Choroid plexus epithelial cell (primary cell): Measurements from ENCODE around the gene LIMK1.

Experiments used
- DNase-seq: peaks from one replicate; pipeline ENCODE4 v3.0.0-alpha.2; 2010; ENCODE audit warnings: low read depth
- H3K4me3 ChIP-seq: 2 replicates; pipeline ENCODE4 v1.5.1; 2011; ENCODE audit warnings: low read depth, mild to moderate bottlenecking, control low read depth, low read length, moderate library complexity
- TF ChIP-seq, protein P1 (sequence below): conservative IDR thresholded peaks from 2 replicates; pipeline ENCODE4 v1.5.1; 2011; ENCODE audit warnings: low read depth, mild to moderate bottlenecking, control low read depth, inconsistent platforms, low read length, moderate library complexity

Gene LIMK1

GRCh38 chr7:74069790-74070618 is 13.6 kb upstream of the LIMK1 start:
- H3K4me3 ChIP-seq: no peak overlapping the region
- TF ChIP-seq, protein P1, sequence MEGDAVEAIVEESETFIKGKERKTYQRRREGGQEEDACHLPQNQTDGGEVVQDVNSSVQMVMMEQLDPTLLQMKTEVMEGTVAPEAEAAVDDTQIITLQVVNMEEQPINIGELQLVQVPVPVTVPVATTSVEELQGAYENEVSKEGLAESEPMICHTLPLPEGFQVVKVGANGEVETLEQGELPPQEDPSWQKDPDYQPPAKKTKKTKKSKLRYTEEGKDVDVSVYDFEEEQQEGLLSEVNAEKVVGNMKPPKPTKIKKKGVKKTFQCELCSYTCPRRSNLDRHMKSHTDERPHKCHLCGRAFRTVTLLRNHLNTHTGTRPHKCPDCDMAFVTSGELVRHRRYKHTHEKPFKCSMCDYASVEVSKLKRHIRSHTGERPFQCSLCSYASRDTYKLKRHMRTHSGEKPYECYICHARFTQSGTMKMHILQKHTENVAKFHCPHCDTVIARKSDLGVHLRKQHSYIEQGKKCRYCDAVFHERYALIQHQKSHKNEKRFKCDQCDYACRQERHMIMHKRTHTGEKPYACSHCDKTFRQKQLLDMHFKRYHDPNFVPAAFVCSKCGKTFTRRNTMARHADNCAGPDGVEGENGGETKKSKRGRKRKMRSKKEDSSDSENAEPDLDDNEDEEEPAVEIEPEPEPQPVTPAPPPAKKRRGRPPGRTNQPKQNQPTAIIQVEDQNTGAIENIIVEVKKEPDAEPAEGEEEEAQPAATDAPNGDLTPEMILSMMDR: no peak
- no peak for DNase-seq

GRCh38 chr7:74070619-74070921 is 13.0 kb upstream of the LIMK1 start:
- TF ChIP-seq, protein P1: no peak
- DNase-seq: no peak
- no peak overlapping the region for H3K4me3 ChIP-seq

GRCh38 chr7:74071121-74071520 is 12.5 kb upstream of the LIMK1 start:
- TF ChIP-seq, protein P1: no peak
- DNase-seq: no peak
- H3K4me3 ChIP-seq: no peak overlapping the region

DNA sequence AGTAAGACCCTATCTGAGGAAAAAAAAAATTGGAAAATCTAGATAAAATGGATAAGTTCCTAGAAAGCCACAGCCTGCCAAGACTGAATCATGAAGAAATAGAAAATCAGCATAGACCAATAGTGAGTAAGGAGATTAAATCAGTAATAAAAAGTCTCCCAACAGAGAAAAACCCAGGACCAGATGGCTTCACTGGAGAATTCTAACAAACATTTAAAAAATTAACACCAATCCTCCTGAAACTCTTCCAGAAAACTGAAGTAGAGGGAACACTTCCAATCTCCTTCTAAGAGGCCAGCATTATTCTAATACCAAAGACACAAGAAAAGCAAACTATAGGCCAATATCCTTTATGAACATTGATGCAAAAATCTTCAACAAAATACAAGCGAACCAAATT is 8.8 kb upstream of the LIMK1 start:
- TF ChIP-seq, protein P1: no peak
- H3K4me3 ChIP-seq: no peak overlapping the region

DNA sequence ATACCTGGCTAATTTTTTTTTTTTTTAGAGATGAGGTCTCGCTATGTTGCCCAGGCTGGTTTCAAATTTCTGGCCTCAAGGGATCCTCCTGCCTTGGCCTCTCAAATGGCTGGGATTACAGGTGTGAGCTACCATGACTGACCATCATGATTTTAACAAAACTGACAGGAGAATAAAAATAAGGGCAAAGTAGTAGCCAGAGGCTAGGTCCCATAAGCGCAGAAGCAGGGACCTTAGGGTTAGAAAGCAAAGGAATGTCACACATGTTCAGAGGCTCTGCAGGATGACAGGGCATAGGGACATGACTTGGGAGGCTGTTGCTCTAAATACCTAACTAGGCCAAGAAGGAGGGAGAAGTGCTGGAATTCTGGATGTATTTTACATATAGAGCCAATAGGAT is 5.1 kb upstream of the LIMK1 start:
- no peak overlapping the region for H3K4me3 ChIP-seq
- DNase-seq: no peak
- TF ChIP-seq, protein P1: no peak

More for the DNA sequence above, 8.8 kb upstream of the LIMK1 start:
- no peak for DNase-seq

DNA sequence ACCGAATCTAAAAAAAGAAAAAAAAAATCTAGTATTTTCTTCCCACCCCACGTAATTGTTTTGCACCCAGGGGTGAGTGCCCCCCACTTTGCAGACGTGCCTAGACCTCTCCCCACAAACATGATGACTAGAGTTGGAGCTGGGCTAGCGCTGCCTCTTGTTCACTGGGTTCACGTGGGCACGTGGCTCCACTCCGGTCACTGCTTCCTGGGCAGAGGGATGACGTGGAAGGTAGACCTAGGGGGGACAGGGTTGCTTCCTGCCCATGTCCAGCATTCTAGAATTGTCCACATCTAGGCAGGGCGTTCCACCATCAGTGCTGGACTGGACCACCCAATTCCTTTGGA is 861 bp upstream of the LIMK1 start:
- TF ChIP-seq, protein P1: no peak

More for the DNA sequence above, 861 bp upstream of the LIMK1 start:
- H3K4me3 ChIP-seq: no peak overlapping the region
- no peak for DNase-seq
